GM19463 (cell line): ENCODE data around the gene GOLT1A.

ENCODE experiments used
- ATAC-seq: cut with Tn5 transposase; IDR thresholded peaks from one replicate; pipeline ENCODE4 v1.9.1; 2021; ENCODE audit warnings: mild to moderate bottlenecking, moderate library complexity; ENCODE audit not compliant: unreplicated experiment

Gene GOLT1A

GRCh38 chr1:204221271-204221670 lies 7.5 kb upstream of the GOLT1A start:
- no peak for ATAC-seq

DNA sequence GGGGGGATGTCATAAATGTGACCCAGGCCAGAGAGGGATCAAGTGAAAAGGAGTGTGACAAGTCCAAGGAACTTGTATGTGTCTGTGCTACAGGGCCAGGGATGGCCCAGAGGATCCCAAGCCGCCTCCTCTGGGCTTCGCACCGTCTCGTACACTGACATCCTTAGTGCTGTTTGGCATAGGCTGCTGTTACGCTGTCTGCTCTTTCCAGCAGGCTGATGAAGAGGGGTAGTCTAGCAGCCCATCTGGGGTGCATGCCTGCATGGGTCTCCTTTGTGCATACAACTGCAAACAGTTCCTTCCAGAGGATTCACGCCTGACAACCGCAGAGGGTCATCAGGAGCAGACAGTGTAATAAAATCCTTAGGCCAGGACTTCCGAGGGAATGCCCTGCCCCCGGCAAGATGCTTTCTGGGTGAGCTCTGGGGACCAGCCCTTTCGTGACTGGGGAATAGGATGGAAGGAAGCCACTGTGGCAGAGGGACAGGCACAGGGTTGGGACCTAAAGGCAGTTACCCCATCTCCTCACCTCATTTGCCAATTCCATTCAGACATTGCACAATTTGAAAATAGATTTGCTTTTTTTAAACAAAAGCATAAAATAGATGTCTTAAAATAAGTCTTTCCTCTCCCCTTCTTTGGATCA lies 6.3 kb upstream of the GOLT1A start:
- ATAC-seq, result no peak

GRCh38 chr1:204218552-204218951 lies 4.8 kb upstream of the GOLT1A start:
- ATAC-seq, result no peak

DNA sequence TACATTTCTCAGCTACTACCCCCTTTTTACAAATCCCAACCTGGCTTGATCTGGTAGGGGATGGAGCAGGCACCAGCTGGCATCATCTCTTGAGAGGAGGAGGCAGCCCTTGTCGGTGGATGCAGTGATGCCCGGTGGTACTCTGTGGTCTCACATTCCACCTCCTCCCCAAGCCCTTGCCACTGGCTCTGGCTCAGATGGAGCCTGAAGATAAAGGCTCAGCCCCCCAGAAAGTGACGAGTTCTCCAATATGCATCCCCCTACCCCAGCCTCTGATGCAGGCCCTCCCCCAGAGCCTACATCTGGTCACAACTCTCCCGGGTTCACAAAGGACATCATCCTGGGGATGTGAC lies 3.8 kb upstream of the GOLT1A start:
- no peak for ATAC-seq

GRCh38 chr1:204216880-204217647 lies 3.3 kb upstream of the GOLT1A start:
- ATAC-seq, result no peak

DNA sequence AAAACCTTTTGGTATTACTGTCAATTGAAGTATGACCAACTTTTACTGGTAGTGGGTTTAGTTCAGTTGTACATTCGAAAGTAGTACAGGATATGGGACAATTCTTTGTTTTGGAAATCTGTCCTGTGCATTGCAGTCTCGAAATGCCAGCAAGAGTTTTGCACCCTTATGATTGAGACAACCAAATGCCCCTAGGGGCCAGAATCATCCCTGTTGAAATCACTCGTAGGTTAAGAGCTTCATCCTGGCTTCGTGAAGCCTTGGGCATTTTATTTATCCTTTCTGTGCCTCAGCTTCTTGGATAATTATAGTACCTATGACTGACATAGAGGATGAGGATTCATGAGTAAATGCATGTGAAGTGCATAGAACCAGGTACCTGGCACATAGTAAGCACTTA lies 2.4 kb upstream of the GOLT1A start:
- no peak for ATAC-seq

GRCh38 chr1:204212715-204213114 lies 1.1 kb downstream of the GOLT1A start:
- ATAC-seq, result no peak

DNA sequence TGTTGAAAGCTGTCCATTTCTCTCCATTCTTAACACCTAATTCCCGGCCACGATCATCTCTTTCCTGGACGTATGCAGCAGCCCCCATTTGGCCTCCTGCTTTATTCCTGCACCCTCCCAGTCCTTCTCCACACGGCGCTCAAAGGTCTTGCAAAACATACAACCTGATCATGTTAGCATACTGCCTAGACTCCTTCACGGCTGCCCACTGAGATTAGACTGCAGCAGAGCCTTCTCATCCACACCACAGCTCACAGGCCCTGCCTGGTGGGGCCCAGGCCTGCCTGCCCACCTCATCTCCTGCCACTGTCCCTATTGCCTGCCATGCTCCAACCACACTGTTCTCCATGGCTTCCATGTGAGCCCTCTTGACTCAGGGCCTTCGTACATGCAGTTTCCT lies 2.7 kb downstream of the GOLT1A start:
- ATAC-seq, result no peak

DNA sequence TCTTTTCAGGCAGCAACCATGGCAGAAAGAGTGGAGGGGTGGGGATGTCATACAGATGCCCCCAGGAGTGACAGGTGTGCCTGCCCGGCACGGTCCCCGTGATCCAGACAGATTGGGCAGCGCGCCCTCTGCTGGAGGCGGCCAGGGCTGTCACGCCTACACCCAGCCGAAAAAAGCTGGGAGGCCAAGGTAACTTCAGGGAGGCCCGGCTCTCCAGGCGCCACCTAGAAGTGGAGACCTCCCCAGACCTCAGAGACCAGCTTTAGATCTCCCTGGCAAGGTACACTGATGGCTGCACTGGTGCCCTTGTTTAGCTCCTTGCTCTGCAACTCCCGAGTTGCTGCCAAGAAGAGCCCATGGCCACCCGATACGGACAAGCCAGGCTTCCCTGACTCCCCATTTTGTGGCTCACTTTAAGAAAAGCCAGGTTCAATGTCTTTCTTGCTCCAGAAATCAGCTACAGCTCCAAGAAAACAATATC lies 6.6 kb downstream of the GOLT1A start:
- no peak for ATAC-seq

- no peak for ATAC-seq
Measured at GRCh38 chr1:204206121-204206520, 7.7 kb downstream of the GOLT1A start.

GRCh38 chr1:204205486-204205885 lies 8.3 kb downstream of the GOLT1A start:
- no peak for ATAC-seq

DNA sequence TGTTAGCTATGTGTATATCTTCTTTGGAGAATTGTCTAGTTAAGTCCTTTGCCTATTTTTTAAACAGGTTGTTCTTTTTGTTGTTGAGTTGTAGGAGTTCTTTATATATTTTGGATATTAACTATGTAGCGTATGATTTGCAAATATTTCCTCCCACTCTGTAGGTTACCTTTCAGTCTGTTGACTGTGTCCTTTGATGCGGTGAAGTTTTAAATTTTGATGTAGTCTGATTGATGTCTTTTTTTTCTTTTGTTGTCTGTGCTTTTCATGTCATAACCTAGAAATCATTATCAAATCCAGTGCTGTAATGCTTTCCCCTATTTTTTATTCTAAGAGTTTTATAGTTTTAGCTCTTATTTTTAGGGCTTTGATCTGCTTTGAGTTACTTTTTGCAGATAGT lies 8.8 kb downstream of the GOLT1A start:
- no peak for ATAC-seq

GRCh38 chr1:204203206-204203767 lies 10.5 kb downstream of the GOLT1A start:
- no peak for ATAC-seq

DNA sequence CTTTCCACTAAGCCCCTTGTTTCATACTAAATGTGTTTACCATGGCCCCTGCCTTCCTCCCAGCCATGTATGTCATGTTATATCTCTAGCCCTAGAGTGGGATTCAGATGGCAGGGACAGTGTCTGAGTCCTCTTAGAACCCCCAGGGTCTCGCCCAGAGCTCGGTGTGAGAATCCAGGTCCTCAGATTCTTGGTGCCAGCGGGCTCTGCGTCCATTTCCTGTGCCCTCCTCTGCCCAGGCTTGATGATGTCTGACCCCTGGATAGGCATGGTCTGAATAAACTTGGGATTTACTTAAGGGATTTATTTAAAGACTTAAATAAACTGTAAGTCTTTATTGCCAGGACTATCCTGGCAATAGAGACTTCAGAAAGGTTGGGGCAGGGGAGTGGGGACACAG lies 11.3 kb downstream of the GOLT1A start:
- no peak for ATAC-seq

- no peak for ATAC-seq
Measured at GRCh38 chr1:204201348-204202040, 12.3 kb downstream of the GOLT1A start.

DNA sequence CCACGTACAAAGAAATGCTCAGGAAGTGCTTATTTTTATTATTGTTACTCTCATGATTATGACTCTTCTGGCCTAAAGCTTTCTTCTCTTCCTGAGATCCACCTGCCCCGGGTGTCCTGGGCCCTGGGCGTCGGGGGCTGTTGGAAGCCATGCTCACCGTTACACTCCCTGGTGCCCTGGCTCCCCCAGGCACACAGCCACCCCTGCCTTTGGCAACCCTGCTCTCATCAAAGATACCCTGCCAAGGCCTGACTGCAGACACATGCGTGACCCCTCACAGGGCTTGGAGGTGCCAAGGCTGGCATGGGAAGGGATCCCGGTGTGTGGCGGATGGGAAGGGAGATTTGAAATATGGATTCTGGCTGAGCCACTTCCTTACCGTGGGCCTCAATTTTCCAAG lies 14.2 kb downstream of the GOLT1A start:
- no peak for ATAC-seq

DNA sequence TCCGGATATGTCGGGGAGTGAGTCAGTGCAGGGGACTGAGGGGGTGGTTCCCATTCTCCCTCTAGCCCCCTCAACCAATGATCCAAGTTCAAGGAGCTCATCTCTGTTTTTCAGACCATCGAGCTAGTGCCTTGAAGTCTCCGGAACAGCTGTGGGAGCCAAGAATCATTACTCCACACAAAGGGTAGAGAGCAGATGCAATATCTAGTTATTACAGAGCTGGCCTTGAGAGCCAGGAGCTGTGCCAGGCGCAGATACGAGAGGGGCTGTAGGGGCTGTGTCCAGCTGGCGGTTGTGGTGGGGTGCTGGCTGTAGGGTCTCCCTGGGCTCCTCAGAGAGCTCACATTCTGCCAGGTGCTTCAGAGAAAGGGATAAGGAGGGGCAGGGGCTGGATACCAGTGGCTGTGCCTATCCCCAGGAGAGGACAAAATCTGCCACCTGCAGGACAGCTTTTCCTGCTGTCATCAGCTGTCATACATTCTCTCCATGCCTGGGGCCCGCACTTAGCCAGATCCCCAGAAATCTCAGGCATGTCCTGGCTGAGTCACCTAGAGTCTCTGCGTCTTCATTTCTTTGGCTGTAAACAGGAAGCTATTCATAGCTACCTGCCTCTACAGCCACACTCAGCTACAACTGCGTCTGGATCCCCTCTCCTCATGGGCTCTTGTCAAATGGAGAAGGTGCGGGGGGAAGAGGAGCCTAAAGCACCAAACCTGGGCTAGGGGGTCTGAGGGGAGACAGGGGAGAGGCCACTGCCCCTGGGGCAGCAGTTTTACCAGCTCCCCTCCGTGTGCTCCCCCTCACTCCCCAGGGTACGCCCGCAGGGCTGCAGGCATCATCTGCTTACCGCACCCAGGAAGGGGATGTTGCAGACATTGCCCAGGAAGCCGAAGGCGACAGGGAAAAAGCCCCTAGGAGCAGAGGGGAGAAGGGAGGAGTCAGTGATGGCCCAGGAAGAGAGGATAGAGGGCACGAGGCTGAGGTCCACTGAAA lies 15.1 kb downstream of the GOLT1A start:
- ATAC-seq, result no peak

GRCh38 chr1:204197068-204197467 lies 16.7 kb downstream of the GOLT1A start:
- ATAC-seq, result no peak

GRCh38 chr1:204196068-204196795 lies 17.6 kb downstream of the GOLT1A start, which contains the start of gene KISS1:
Gene KISS1 (minus strand): TSS chr1:204196491. CDS start chr1:204192876, 3,615 bp downstream.
- ATAC-seq, result no peak

- no peak for ATAC-seq
Measured at GRCh38 chr1:204194771-204195170, 19.0 kb downstream of the GOLT1A start.
